ENCODE measurements around the gene KRTAP10-5.
"Not testable (repeated sequence)": the region's sequence is repeated elsewhere in the genome, so short reads cannot be mapped to it uniquely, and the experiment has no call there.

Gene KRTAP10-5

DNA sequence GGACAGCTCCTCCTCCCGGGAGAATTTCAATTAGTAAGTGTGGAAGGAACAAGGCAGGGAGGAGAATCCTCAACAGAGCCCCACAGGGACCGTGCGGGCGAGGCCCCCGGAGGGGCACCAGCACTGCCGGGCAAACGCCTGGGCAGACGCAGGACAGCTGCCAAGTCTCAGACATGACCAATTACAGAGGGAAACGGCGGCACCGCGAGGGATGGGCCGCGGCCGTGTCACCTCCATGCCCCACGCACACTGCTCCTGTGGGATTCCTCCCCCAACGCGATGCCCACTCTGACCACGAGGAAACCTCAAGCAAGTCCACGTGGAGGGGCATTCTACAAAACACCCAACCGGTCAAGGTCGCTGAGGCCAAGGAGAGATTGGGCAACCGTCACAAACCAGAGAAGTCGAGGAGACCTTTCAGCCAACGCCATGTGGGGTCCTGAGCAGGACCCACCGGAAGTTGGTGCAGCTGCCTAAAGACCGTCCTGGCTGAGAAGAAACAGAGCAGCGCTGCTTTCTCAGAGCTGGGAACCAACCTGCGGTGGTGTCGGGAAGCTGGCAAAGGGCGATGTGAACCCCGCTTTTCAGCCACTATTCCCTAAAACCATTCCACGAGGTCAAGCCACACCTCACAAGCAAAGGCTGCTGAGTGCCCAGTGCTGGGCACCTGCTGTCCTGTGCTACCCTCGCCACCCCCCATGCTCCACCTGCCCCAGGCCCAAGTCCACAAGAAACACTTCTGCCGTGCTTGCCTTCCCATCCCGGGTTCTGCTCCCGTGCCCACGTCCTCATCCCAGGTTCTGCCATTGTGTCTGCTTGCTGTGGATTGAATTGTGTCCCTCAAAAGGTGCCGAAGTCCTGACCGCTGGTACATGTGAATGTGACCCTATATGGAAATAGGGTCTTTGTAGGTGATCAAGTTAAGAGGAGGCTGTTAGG is 8.3 kb downstream of the KRTAP10-5 start:
- no peak for DNase-seq

DNA sequence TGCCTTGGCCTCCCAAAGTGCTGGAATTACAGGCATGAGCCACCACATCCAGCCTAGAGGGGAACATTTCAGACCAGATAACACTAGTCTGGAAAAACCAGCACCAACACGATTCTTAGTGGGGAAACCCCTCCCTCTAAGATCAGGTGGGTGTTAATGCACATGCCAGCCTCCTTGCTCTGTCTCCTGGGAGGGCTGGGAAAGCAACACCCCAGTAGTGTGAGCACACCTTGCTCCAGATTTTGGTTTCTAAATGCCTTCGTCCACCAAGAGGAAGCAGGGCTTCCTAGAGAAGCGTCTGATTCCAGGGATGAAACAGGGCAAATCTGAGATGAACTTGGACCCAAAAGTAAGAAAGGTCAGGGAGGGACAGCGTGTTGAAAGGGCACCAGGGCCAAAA is 9.1 kb downstream of the KRTAP10-5 start:
- DNase-seq, result no peak

- DNase-seq, result no peak
Measured at GRCh38 chr21:44569861-44570517, 10.4 kb downstream of the KRTAP10-5 start.

DNA sequence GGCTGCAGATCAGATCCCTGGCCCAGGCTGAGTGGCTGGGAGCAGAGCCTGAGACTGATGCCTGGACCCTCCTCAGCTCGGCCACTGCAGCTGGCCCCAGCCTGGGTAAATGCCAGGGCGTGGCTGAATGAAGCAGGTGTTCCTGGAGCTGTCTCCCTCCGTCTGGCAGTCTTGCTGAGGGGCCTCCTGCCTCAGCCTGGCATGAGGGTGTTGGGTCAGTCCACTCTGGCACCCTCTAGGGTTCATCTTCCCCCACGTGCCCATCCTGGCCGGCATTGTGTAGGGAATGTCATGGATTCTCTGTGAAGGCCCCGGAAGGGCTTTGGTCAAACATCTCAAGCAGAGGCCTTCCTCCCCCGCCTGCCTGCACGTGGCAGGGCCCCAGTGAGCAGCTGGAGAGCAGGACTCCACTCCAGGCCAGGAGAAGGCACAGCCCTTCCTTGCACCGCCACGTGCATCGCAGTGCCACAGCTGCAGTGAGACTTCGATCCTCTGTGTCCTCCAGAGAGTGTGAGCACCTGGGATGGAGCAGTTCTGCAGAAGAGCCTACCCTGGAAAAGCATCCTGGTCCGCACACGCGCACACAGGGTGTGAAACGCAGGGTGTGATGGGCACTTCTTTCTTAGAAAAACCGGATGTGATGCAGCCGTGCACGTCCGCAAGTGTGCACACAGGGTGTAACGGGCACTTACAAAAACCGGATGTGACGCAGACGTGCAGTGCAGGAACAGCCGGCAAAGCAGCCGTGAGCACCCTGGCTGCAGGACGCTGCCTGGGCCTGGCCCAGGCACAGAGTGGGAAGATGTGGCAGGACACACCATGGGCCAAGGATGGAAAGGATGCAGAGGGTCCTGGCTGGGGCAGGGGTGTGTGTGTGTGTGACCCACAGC is 11.5 kb downstream of the KRTAP10-5 start:
- DNase-seq, result no peak

DNA sequence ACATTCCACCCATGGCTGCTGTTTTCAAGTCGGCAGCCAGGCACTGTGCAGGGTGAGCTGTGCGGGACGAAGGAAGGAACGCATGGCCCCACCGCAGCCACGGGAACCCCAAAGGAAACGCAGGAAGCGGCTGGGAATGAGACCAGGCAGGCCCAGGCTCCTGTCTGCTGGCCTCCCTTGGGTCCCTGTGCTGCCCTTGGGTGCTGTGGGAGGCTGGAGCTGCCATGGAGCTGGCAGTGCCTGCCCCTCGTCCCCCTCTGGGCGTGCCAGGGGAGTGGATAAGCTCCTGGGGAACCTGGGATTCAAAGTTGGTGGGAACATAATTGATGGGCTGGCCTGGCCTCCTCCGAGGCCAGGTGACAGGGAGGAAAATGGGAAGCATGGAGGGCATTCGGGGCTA is 12.1 kb downstream of the KRTAP10-5 start:
- DNase-seq, result no peak

- DNase-seq, result no peak
Measured at GRCh38 chr21:44567481-44568171, 12.8 kb downstream of the KRTAP10-5 start.

DNA sequence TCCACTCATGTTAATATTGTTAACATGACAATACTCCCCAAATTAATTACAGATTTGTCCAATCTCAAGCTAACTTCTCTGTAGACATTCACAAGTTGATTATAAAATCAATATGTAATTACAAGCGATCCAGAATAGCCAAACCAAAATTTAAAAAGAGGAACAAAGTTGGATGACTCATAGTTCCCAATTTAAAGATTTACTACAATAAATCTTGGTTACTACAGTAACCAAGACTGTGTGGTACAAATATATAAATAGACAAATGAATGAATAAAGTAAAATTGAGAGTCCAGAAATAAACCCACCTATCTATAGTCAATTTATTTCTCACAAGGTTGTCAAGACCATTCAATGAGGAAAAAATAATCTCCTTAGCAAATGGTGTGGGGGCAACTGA is 14.0 kb downstream of the KRTAP10-5 start:
- no peak for DNase-seq

GRCh38 chr21:44564886-44565598 is 15.4 kb downstream of the KRTAP10-5 start:
- no peak for DNase-seq

DNA sequence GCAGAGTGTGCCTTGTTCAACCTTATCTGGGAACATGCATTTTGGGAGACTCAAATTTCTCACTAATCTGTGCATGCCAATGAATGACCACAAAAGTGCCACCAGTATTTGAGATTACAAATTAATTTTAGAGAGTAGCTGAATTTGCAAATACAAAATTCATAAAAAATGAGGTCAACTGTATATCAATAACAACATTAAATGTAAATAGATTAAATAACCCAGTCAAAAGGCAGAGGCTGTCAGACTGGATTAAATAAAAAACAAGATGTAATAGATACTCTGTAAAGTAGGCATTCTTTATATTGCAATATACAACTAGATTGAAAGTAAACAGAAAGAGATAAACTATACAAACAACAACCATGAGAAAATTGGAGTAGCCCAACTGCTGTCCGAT is 16.3 kb downstream of the KRTAP10-5 start:
- DNase-seq, result no peak

DNA sequence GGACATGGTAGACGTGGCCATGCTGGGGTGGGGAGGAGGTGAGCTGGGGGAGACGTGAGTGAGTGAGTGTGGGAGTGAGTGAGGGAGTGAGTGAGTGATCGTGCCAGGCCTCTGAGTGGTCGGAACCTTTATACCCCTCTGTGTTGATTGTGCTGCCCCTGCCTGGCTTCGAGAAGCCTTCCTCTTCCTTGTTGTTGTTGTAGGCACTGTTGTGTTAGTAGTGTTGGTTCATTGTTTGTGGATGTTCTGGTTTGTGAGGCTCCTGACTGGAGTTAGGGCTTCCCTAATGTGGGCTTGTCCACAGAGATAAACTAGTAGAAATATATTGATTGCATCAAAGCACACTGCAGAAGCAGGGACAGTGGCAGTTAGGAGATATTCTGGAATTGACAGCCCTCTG is 21.7 kb downstream of the KRTAP10-5 start, which contains the start of gene KRTAP10-3:
Gene KRTAP10-3, minus strand, starts transcription at position 101 of the 400 bp plus-strand sequence. Its CDS starts 80 bp downstream, at position 21.
- DNase-seq, result no peak

GRCh38 chr21:44558329-44558675 is 22.1 kb downstream of the KRTAP10-5 start:
- DNase-seq, result not testable (repeated sequence)

DNA sequence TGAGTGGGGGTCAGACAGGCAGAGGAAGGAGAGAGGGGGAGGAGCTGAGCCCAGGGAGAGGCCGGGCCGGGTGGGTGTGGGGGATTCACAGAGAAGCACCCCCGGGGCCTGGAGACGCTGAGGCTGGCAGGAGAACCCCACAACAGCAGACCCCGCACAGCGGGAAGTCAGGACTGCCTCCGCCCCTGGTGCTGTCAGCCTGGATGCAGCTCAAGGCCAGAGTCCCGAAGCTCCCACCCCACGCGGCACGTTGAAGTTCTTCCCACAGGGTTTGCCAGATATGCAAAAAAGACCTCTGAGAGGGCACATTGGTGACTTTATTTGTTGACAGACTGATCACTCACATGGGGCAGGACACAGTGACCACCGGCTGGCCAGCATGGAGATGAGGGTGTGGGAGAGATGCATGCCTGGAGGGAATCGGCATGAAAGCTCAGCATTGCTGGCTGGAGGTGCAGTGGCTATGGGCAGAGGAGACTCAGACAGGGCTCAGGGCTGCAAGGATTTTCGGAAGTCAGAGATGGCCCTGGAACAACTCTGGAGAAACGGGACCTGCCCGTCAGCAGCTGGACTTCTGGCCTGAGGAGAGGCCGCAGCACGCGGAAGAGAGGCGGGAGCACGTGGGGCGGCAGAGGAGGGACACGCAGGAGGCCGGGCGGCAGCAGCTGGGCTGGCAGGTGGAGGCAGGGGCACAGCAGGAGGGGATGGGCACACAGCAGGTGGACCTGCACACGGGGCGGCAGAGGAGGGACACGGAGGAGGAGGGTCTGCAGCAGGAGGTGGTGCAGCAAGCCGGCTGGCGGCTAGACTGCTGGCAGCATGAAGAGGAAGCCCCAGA is 22.7 kb downstream of the KRTAP10-5 start:
- no peak for DNase-seq

DNA sequence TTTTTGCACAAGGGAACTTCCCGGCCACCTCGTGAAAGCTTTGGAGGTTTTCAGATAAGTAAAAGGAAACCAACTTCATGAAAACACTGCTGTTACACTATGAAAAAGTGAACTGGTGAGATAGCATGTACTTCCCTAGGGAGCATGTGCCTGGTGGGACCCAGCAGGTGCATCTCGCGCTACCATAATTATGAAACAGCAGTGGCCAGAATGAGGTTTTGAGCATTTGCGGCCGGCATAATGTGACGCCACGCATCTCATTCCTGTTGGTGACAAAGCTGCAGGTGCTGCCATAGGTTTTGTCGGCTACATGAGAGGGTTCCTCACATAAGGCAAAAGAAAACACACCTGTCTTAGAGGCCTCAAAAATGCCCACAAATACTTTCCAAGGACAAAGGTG is 23.5 kb downstream of the KRTAP10-5 start:
- no peak for DNase-seq

DNA sequence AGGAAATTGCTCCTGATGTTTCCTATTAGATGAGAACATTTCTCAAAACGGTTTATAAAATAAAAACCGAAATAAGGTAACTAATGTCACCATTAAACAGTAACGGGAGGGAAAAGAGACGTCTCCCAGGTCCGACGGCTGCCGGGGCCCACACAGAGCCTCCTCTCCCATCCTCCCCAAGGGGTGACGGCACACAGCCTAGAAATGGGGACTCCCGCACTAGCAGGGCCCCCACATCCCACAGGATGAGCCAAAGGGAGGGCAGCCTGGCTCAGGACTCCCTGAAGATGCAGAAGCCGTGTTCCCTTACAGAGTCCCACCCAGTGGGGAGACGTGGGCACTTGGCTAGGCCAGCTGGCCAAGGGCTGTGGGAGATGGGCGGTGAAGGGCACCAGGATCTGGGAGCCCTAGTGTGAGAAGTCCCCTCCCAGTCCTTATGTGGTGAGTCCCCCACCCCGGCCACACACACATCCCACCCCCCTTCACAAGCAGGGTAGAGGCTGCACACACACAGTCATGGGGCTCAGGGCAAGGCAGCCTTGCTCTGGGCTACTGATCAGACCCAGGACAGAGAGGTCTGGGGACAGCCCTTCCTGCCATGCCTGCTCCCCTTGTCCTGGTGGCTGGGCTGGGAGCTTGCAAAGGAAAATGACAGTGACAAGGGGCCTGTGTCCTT is 25.1 kb downstream of the KRTAP10-5 start:
- no peak for DNase-seq

DNA sequence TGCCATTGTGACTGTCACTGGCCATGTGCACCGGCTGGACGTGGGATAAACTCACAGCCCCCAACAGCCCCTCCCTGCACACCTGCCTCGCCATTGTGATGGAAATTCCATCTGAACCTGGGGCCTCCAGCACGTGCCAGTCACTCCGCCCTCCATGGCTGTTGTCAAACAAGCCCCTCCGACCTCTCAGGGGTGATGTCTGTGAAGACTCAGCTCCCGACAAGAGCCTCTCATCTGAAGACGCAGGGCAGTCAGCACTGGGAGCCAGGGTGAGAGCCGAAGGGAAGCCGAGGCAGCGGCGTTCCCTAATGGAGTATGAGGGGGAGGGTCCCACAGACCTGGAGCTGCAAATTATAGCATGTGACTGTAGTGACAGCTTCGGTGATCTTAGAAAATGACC is 27.7 kb downstream of the KRTAP10-5 start:
- no peak for DNase-seq

- no peak for DNase-seq
Measured at GRCh38 chr21:44552136-44552535, 28.3 kb downstream of the KRTAP10-5 start.

GRCh38 chr21:44551340-44551961 is 29.0 kb downstream of the KRTAP10-5 start, which contains the start of gene KRTAP10-2:
TSS of gene KRTAP10-2 (minus strand) at chr21:44551505. CDS start at chr21:44551458, 47 bp downstream.
- no peak for DNase-seq

GRCh38 chr21:44550807-44551206 is 29.6 kb downstream of the KRTAP10-5 start:
- DNase-seq, result no peak

GRCh38 chr21:44550285-44550684 is 30.1 kb downstream of the KRTAP10-5 start:
- not testable (repeated sequence) for DNase-seq

Data from right kidney (tissue), 1 donor.